Stimulated activated CD4-positive, alpha-beta T cell treated with anti-CD3 and anti-CD28 coated beads, Interleukin-4, amount 100 ng/mL, for 24 hours (primary cell): ENCODE results near the gene BARD1.
"Not testable (repeated sequence)": the region's sequence is repeated elsewhere in the genome, so short reads cannot be mapped to it uniquely, and the experiment has no call there.

Experiments
- DNase-seq: peaks from one replicate; pipeline ENCODE4 v3.0.0-alpha.2; 2020

Gene BARD1

DNA sequence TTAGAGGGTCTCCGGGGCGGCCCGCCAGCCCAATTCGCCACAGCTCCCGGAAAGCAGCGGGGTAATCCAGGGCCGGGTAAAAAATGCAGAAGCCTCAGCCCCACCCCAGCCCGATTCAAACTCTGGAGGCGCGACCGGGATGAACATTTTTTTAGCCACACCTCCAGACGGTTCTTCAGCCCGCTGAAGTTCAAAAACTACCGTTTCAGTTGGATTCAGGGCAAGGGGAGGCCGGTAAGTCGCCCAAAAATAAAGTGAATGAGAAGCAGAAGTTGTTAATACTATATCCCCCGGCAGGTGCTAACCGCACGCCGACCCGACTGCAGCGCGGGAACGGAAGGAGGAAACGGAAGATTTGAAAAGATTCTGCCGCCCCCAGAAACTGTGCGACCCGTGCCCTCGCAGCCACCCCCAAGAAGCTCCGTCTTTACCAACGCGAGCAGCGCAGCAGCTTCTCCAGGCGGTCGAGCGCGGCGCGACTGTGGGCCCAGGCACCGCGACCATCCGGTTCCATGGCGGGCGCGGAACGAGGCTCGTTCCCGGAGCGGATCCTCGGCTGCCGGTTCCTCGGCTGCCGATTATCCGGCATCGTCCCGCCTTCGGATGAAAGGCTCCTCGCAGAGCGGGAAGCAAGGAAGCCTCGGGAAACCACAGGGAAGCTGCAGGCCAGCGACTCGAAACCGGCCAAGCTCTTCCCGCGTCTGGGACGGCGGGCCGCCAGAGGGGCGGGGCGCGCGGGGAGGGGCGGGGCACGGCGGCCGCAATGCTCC, at the start of gene BARD1:
TSS of gene BARD1 (minus strand) at position 703 of the 770 bp plus-strand sequence. CDS start at position 589, 114 bp downstream.
- DNase-seq = peak; percentile 55

DNA sequence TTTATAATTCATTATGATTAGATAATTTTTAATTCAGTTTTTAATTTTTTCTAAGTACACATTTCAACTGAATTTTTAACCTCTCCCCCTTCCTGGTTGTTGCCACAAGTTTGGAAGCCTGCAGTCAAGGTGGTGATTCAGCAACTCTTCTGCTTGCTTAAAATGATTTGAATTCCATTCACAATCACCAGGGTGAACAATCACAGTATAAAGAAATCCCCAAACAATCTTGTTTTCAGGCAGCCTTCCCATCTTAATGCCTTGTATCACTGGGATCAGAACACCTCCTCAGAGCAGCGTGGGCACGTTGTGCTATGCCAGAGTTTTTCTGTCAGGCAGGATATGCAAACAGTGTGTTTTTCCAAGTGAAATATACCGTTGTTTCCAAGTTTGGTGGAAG, 46.7 kb upstream of the BARD1 start:
- DNase-seq = no peak

DNA sequence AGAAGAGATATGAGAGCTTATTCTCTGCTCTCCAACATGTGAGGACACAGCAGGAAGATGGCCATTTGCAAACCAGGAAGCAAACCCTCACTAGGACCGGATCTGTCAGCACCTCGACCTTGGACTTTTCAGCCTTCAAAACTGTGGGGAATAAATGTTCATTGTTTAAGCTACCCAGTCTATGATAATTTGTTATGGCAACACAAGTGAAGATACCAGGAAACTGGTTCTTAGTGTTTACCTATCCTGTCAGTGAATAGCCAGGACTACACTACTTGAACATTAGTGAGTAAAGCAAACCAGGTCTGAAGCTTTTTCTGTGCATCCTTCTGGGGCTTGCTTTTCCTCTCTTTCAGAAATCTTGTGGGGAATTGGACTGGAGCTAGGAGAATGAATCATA, 44.4 kb upstream of the BARD1 start:
- no peak for DNase-seq

GRCh38 chr2:214843823-214844222, 34.3 kb upstream of the BARD1 start:
- DNase-seq = no peak

GRCh38 chr2:214839464-214839863, 30.0 kb upstream of the BARD1 start:
- DNase-seq = no peak

GRCh38 chr2:214837466-214837865, 28.0 kb upstream of the BARD1 start:
- no peak for DNase-seq

DNA sequence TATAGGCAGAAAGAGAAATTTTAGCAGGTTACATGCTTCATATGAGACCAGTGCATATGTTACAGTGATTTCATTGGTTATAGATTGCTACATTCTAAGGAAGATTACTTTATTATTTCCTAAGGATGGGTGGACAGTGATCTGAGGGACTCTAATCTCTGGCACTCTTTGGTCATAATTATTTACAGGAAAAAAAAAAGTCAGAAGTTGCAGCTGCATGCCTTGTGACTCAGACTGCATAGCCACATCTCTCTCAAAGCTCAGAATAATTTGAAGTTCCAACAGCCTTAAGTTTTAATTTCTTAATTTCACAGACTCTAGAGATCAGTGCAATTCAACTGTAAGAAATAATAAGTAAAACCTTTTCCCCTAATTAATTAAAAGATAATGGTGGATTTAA, 27.1 kb upstream of the BARD1 start:
- no peak for DNase-seq

DNA sequence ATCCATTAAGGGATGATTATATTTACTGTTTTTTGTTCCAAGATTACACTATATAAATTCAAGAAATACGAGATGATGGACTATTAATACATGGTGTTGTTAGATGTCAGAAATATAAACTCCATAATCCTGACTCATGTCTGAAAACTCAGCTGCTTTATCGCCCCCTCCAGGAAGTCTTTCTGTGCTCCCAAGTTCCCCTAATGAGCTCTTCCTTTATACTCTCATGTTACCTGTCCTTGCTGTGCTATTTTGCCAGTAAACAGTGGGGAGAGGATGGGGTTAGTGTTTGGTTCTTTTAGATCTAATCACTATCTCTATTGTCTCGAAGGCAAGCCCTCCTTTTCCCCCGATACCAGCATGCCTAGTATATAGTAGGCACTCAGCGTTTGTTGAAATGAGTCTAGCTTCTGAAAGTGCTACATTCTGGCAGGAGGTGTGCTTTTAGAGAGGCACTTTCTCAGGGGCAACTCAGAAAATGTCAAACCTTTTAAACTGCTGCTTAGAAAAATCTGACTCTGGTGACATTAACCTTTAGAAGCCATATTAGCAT, 21.4 kb upstream of the BARD1 start:
- no peak for DNase-seq

DNA sequence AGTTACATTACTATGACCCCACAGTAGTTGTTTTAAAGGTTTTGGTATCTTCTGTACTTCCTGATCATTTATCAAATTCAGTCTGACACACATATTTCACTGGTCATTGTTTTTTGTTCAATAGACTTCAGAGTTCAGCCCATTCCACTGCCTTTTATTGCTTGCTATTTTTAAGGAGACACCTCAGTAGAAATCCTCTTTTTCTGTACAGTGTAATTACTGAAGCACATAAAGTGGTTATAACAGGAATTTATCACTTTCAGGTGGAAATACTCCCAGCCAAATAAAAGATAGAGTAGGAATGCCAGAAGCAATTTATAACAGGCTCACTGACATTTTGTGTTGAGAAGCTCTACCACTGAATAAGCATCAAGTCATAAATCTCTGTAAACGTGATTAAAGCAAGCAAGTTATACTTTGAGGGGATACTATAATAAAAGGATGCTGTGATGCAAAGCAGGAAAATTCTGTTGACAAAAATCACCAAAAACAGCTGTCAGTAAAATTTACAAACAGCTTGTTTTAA, 6.6 kb upstream of the BARD1 start:
- no peak for DNase-seq

DNA sequence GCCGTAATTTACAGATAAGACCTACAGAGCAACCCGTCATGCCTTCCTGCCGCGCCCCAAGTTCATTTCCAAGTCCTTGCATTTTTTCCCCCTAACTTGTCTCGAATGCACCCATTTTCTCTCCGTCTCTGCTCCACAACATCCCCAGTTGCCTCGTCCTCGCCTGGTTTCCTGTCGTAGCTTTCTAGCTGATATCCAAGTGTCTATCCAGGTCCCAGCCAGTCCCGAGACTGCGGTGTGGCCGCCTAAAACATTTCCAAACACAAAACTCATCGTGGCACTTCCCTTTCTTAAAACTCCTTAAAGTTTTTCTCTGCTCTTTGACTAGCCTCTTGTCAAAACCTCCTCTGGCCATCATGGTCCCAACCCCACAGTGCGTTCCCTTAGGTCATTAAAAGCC, 1.2 kb upstream of the BARD1 start:
- no peak for DNase-seq

DNA sequence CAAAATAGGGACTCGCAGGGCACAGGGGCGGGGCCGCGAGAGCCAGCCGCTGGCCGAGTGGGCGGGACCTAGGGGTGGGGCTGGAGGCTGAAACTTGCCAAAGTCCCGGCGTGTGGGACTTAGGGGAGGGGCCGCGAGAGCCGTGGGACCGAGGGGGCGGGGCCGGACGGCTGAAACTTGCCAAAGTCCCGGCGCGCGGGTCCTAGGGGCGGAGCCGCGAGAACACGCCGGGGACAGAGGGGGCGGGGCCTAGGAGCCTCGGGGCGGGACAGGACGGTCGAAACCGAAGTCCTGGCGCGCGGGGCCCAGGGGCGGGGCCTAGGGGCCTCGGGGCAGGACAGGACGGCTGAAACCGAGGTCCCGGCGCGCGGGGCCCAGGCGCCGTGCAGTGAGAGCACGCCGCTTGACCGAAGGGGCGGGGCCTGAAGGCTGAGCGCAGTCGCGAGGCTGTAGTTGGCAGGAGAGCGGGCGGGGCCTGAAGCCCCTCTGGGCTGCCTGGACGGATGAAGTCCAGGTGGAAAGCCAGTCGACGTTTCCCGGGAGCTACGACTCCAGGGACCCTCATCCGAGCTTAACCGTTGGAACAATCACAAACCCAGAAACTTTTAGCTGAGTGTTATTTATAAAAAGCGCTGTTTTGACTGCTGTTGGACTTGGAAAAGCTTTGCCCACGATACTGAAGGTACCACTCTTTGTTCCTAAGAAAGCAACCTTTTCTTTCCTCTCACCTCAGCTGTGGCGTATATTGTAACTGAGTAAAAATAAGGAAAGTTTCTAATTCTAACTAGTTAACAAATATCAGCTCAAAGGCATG, 475 bp upstream of the BARD1 start:
- DNase-seq = peak; percentile 99

GRCh38 chr2:214807653-214808052, 1.8 kb downstream of the BARD1 start:
- no peak for DNase-seq

GRCh38 chr2:214801768-214802397, 7.6 kb downstream of the BARD1 start:
- no peak for DNase-seq

DNA sequence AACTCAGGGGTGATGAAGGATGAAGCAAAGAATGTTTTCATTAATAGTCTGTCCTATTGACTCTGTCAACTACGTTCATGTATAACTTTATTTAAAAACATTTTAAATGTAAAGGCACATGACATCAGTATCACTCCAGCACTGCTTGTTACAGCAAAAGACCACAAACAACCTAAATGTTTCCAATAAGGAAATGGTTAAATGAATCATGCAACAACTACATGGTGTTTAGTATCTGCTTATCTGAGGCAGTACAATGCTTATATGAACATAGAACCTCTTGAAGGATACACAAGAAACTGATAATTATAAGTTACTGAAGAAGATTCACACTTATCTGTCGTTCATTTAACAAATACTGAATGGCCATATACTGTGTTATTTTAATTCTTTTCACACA, 8.4 kb downstream of the BARD1 start:
- no peak for DNase-seq

GRCh38 chr2:214800180-214800579, 9.3 kb downstream of the BARD1 start:
- no peak for DNase-seq

DNA sequence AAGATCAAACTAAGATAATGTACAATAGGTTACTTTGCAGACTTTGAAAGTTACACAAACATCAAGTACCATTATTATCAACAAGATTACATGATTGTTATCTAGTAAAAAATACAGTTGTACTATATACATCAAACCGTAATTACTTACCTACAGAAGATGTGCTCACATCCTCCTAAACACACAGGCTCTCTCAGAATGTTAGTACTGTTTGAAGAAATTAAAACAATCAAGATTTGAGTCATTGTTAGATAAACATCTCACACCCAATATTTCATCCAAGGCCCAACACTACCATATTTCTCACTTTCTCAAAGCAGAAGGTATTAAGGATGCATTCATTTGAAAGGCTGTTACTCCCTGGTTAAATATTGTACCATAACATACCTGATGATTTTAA, 12.6 kb downstream of the BARD1 start:
- DNase-seq = no peak

DNA sequence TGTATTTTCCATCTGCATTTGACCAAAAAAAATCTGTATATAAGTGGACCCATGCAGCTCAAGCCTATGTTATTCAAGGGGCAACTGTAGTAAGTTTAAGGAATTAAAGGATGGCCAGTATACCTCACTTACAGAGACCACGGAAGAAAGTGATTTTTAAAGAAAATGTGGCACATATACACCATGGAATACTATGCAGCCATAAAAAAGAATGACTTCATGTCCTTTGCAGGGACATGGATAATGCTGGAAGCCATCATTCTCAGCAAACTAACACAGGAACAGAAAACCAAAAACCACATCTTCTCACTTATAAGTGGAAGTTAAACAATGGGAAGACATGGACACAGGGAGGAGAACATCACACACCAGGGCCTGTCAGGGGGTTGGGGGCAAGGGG, 26.3 kb downstream of the BARD1 start:
- not testable (repeated sequence) for DNase-seq

DNA sequence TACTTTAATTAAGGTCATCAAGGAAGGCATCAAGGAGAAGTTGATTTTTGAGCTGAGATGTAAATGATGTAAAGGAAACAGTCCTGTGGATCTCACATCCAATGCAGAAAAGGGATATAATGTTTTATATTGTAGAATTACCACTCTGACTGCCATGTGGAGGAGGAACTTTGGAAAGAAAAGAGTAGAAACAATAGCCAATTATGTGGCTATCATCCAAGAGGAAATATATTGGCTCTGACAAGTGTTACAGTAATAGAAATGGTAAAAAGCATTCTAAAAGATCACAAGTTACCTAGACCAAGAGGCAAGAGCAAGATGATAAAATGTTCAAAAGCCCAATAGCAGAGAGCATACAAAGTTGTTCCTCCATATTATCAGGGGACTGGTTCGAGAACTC, 26.8 kb downstream of the BARD1 start:
- DNase-seq = no peak

- no peak for DNase-seq
Observed at GRCh38 chr2:214781226-214781625, 28.3 kb downstream of the BARD1 start.

DNA sequence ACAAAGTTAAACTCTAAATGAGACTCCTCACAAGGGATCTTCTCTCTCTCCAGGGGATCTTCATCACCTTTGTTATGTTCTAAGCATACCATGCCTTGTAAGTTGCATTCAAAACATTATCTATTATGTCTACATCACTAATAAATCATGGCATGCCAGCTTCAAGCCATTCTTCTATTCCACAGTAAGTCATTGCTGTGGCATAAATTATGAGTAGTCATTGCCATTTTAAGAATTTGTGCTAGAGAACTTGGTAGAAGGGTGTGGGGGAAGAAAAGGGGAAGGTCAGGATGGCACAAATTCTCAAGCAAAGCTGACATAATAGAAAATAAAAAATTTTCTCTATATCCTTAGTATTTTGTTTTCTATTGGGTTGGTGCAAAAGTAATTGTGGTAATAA, 33.5 kb downstream of the BARD1 start:
- no peak for DNase-seq

DNA sequence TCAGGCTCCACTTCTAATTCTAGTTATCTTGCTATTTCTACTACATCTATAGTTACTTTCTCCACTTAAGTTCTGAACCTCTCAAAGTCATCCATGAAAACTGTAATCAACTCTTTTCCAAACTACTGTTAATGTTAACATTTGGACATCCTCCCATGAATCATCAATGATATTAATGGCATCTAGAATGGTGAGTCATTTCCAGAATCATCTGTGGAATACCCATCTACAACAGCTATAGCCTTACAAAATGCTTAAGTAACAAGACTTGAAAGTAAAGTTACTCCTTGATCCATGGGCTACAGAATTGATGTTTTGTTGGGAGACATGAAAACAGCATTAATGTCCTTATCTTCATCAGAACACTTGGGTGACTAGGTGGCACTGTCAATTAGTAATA, 35.4 kb downstream of the BARD1 start:
- no peak for DNase-seq

DNA sequence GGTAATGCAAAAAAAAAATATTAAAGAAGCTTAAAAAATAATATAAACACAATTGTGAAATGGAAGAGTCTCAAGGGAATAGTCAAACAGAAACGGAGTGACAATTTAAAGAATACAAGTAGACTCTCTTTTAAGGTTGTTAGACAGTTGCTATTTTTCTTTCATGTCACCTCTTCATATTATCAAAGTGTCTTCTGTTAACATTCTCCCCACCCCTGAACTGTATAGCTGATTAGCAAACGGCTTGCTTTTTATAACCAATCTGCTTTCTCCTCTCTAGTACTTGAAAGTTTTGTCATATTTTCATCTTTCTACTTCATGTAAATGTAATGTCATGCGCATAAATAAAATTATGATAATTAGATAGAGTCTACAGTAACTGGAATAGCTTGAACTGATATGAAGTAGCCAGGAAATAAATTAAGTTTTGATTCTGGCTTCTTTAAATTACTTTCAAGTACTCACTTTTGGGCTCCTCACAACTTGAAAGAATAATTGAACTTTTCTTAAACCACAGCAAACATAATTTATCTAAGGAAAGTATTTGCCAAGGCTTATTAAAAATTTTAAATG, 37.0 kb downstream of the BARD1 start:
- DNase-seq = no peak

GRCh38 chr2:214765180-214765579, 44.3 kb downstream of the BARD1 start:
- no peak for DNase-seq
